GM10266 (cell line): ENCODE measurements around the gene ADGRL3.

Experiments
- DNase-seq: peaks from one replicate; pipeline ENCODE4 v3.0.0; 2012; ENCODE audit errors: extremely low spot score
- CTCF ChIP-seq: IDR thresholded peaks from 2 replicates; pipeline ENCODE4 v1.5.1; 2012; ENCODE audit warnings: mild to moderate bottlenecking, low read depth; ENCODE audit not compliant: control insufficient read depth, insufficient read depth; ENCODE audit errors: missing control alignments

ADGRL3 gene

GRCh38 chr4:61723492-61723891 lies 523.4 kb downstream of the ADGRL3 start:
- no peak for TF ChIP-seq CTCF
- no peak for DNase-seq

GRCh38 chr4:61727286-61727685 lies 527.2 kb downstream of the ADGRL3 start:
- DNase-seq: no peak
- TF ChIP-seq CTCF: no peak

GRCh38 chr4:61734409-61734808 lies 534.3 kb downstream of the ADGRL3 start:
- no peak for TF ChIP-seq CTCF

GRCh38 chr4:61739887-61740286 lies 539.8 kb downstream of the ADGRL3 start:
- no peak for DNase-seq
- no peak for TF ChIP-seq CTCF

More at GRCh38 chr4:61734409-61734808, 534.3 kb downstream of the ADGRL3 start:
- no peak for DNase-seq

- no peak for TF ChIP-seq CTCF
- no peak for DNase-seq
These were observed 540.8 kb downstream of the ADGRL3 start for GRCh38 chr4:61740886-61741285.

GRCh38 chr4:61741327-61742096 lies 541.4 kb downstream of the ADGRL3 start:
- no peak for DNase-seq
- TF ChIP-seq CTCF: no peak

GRCh38 chr4:61750810-61751209 lies 550.7 kb downstream of the ADGRL3 start:
- no peak for TF ChIP-seq CTCF
- DNase-seq: no peak
